Testis (tissue), 2 donors: ENCODE results near the gene RXRG.

Experiments
- CTCF ChIP-seq, 3 experiments: fragments of 450-650 bp in 2 of 3; fragments of 200-600 bp in 1 of 3; sonication (generic) in 1 of 3; IDR thresholded peaks; one replicate each; pipeline ENCODE4 v1.5.1; 2016 to 2019; ENCODE audit warnings: antibody characterized with exemption in 3 of 3, mild to moderate bottlenecking in 2 of 3, moderate library complexity in 1 of 3
- POLR2A ChIP-seq: fragments of 450-650 bp; IDR thresholded peaks from one replicate; pipeline ENCODE4 v1.6.1; 2017; ENCODE audit warnings: antibody characterized with exemption, mild to moderate bottlenecking, moderate library complexity

GRCh38 chr1:165473081-165473480 is 28.2 kb upstream of the RXRG start:
- TF ChIP-seq CTCF (IDR thresholded peaks at IDR 0.05) (no peak), POLR2A (no peak)
